ENCODE measurements around the gene IGF1R. TPM values are rescaled to one million over a fixed set of nuclear protein-coding genes. Genes with fewer than 3 reads are reported as not detected.

The IGF1R gene
- polyA plus RNA-seq, 1 experiment: 21.6 TPM

DNA sequence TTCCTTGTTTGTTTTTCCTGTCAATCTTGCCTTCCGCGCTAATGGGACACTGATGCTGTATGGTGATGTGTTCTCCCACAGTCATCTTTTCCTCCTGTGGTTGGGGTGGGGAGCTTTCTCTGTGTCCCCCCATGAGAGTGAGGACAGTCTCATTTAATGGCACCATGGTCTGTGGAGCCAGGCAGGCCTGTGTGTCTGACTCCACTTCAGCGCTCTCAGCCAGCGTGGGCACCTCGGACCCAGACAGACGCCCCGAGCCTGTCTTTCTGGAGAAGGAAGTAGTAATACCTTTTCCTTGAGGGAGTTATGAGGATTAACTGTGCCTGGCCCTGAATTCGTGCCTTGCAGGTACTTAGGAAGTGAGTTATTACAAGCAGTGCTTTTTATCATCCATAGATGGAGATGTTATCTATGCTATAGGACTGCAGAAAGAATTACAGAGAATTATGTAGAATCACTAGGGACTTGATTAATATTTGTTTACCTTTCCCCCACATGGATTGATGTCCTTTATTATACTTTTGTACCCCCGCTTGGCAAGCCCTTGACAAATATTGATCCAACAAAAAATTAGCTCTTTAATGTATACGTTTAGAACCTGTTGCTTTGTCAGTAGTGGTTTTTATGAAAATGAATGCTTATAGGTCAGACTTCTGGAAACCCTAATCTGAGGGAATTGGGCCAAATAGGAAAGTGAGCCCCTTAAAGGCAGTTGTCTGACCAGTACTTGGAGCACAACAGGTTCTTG lies 206.9 kb downstream of the IGF1R start:
- Histone ChIP-seq H3K27me3 (ENCODE audit: control insufficient read depth, insufficient read depth, low read length) (no peaks in the 10 kb centered on the region), H3K9me3 (ENCODE audit: control insufficient read depth, insufficient read depth, low read length) (no peaks in the 10 kb centered on the region), H3K27ac (ENCODE audit: low read depth, low read length) (peak overlapping the region; percentile 91), H3K4me3 (ENCODE audit: low read depth, low read length) (no peak overlapping the region)
- no peak for DNase-seq (ENCODE audit: low read depth, low spot score)
- TF ChIP-seq, protein P1, sequence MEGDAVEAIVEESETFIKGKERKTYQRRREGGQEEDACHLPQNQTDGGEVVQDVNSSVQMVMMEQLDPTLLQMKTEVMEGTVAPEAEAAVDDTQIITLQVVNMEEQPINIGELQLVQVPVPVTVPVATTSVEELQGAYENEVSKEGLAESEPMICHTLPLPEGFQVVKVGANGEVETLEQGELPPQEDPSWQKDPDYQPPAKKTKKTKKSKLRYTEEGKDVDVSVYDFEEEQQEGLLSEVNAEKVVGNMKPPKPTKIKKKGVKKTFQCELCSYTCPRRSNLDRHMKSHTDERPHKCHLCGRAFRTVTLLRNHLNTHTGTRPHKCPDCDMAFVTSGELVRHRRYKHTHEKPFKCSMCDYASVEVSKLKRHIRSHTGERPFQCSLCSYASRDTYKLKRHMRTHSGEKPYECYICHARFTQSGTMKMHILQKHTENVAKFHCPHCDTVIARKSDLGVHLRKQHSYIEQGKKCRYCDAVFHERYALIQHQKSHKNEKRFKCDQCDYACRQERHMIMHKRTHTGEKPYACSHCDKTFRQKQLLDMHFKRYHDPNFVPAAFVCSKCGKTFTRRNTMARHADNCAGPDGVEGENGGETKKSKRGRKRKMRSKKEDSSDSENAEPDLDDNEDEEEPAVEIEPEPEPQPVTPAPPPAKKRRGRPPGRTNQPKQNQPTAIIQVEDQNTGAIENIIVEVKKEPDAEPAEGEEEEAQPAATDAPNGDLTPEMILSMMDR (IDR thresholded peaks at IDR 0.05; ENCODE audit: low read depth, low read length): no peak
- ChIA-PET POLR2A (interaction anchor here (0.6 to 1.4 kb wide), 2 partner anchors 206 to 485 kb away, joined by 5 read pairs; partner anchors contain the start of gene IGF1R), CTCF (interaction anchor here (1.0 to 2.8 kb wide), 4 partner anchors 127 to 221 kb away, joined by 3 to 16 read pairs (median 3); no protein-coding TSS in a partner anchor)

DNA sequence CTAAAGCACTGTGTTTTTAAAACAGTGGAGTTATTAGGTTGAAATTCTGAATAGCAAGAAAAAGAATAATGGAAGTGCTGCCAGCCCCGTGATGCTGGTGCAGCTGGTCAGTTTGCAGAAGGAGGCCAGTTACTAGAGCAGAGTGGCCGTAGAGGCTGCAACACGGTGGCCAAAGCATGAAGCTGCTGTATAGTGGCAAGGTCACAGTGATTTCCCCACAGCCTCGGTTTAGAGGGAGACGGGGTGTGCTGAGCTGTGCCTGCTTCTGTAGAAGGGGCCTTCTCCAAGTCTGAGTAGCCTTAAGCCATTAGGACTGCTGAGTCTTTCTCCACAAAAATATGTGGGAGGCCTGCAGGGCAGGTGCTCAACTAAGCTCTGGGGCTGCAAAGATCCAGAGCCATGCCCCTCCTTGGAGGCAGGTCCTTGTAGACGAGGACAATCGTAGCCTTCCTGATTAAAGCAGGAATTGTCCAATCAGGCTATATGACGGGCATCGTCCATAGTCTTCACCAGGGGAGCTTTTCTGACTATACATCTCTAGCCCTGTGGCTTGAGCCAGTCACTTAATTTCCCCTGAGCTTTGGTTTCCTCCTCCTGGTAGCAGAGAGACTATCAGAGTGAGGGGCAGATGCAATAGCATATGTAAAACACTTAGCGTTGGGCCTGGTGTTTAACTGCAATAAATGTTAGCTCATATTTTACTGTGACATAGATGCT lies 207.6 kb downstream of the IGF1R start:
- TF ChIP-seq, protein P1 (IDR thresholded peaks at IDR 0.05; ENCODE audit: low read depth, low read length): no peak
- Histone ChIP-seq H3K9me3 (ENCODE audit: control insufficient read depth, insufficient read depth, low read length) (no peaks in the 10 kb centered on the region), H3K4me3 (ENCODE audit: low read depth, low read length) (no peak overlapping the region), H3K27me3 (ENCODE audit: control insufficient read depth, insufficient read depth, low read length) (no peaks in the 10 kb centered on the region), H3K27ac (ENCODE audit: low read depth, low read length) (peak overlapping the region; percentile 91)
- ChIA-PET POLR2A (interaction anchor here (0.6 to 2.2 kb wide), 6 partner anchors 11 to 485 kb away, joined by 4 to 10 read pairs (median 5); partner anchors contain the start of gene IGF1R), CTCF (interaction anchor here (0.5 to 2.8 kb wide), 10 partner anchors 30 to 337 kb away, joined by 3 to 16 read pairs (median 4); no protein-coding TSS in a partner anchor)
- no peak for DNase-seq (ENCODE audit: low read depth, low spot score)

DNA sequence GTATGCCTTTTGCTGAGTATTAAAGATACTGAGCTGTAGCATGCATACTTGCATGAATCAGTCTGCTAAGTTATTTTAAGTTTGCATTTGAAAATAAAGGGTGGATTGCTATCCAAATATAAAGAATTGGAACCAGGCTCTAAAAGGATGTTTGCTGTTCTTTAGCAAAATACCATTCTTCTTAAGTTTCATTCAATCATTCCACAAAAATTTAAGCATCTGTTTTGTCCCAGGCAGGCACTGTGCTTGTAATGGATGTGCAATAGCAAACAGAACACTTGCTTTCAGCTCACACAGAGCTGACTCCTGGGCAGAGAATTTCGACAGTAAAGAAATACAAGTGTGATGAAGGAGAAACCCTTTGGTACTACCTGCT lies 208.2 kb downstream of the IGF1R start:
- TF ChIP-seq, protein P1 (IDR thresholded peaks at IDR 0.05; ENCODE audit: low read depth, low read length): no peak
- H3K27ac ChIP-seq (ENCODE audit: low read depth, low read length): peak overlapping the region; percentile 66
- POLR2A ChIA-PET: interaction anchor here (0.7 to 2.2 kb wide), 6 partner anchors 10 to 208 kb away, joined by 3 to 10 read pairs (median 5); partner anchors contain the start of gene IGF1R

DNA sequence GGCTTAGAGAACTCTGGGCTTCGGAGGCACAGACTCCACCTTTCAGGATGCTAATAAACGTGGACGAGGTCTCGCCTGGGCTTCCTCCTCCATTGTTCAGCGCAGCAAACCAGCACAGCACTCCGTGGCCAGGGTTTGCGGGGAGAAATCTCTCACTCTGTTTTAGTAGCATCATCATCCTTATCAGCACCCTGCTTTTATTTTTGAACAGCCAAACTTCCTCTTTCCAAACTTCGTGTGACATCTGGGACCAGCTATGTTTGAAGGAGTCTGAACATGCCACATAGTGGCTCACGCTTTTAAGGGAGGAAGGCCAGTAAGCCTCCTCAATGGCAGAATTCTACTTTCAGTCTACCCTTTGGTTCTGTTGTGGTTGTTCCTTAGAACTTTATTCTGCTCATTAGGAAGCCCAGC lies 210.3 kb downstream of the IGF1R start:
- H3K27ac ChIP-seq (ENCODE audit: low read depth, low read length): no peak overlapping the region
- H3K4me3 ChIP-seq (ENCODE audit: low read depth, low read length): no peak overlapping the region
- TF ChIP-seq, protein P1 (IDR thresholded peaks at IDR 0.05; ENCODE audit: low read depth, low read length): no peak
- H3K27me3 ChIP-seq (ENCODE audit: control insufficient read depth, insufficient read depth, low read length): no peaks in the 10 kb centered on the region
- no peak for DNase-seq (ENCODE audit: low read depth, low spot score)
- no peaks in the 10 kb centered on the region for H3K9me3 ChIP-seq (ENCODE audit: control insufficient read depth, insufficient read depth, low read length)
- POLR2A ChIA-PET: interaction anchor here (0.6 kb wide), 1 partner anchor 111 kb away, joined by 4 read pairs; no protein-coding TSS in a partner anchor
- CTCF ChIA-PET: interaction anchor here (0.7 kb wide), 2 partner anchors 10 to 24 kb away, joined by 3 to 4 read pairs; no protein-coding TSS in a partner anchor

More for the DNA sequence above, 208.2 kb downstream of the IGF1R start:
- H3K4me3 ChIP-seq (ENCODE audit: low read depth, low read length): no peak overlapping the region
- DNase-seq (ENCODE audit: low read depth, low spot score): peak; percentile 90
- H3K9me3 ChIP-seq (ENCODE audit: control insufficient read depth, insufficient read depth, low read length): no peaks in the 10 kb centered on the region
- CTCF ChIA-PET: interaction anchor here (0.5 to 2.8 kb wide), 9 partner anchors 29 to 337 kb away, joined by 3 to 16 read pairs (median 4); no protein-coding TSS in a partner anchor
- no peaks in the 10 kb centered on the region for H3K27me3 ChIP-seq (ENCODE audit: control insufficient read depth, insufficient read depth, low read length)

Measured in AG04450 (cell line).